GM10847 (cell line): Measurements from ENCODE around the gene TLN1.

ENCODE experiments used
- POLR2A ChIP-seq: IDR thresholded peaks from 2 replicates; pipeline ENCODE4 v1.6.1; 2011; ENCODE audit not compliant: insufficient read length; ENCODE audit errors: extremely low read depth

TLN1 gene, protein sequence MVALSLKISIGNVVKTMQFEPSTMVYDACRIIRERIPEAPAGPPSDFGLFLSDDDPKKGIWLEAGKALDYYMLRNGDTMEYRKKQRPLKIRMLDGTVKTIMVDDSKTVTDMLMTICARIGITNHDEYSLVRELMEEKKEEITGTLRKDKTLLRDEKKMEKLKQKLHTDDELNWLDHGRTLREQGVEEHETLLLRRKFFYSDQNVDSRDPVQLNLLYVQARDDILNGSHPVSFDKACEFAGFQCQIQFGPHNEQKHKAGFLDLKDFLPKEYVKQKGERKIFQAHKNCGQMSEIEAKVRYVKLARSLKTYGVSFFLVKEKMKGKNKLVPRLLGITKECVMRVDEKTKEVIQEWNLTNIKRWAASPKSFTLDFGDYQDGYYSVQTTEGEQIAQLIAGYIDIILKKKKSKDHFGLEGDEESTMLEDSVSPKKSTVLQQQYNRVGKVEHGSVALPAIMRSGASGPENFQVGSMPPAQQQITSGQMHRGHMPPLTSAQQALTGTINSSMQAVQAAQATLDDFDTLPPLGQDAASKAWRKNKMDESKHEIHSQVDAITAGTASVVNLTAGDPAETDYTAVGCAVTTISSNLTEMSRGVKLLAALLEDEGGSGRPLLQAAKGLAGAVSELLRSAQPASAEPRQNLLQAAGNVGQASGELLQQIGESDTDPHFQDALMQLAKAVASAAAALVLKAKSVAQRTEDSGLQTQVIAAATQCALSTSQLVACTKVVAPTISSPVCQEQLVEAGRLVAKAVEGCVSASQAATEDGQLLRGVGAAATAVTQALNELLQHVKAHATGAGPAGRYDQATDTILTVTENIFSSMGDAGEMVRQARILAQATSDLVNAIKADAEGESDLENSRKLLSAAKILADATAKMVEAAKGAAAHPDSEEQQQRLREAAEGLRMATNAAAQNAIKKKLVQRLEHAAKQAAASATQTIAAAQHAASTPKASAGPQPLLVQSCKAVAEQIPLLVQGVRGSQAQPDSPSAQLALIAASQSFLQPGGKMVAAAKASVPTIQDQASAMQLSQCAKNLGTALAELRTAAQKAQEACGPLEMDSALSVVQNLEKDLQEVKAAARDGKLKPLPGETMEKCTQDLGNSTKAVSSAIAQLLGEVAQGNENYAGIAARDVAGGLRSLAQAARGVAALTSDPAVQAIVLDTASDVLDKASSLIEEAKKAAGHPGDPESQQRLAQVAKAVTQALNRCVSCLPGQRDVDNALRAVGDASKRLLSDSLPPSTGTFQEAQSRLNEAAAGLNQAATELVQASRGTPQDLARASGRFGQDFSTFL (N-terminal part only)

DNA sequence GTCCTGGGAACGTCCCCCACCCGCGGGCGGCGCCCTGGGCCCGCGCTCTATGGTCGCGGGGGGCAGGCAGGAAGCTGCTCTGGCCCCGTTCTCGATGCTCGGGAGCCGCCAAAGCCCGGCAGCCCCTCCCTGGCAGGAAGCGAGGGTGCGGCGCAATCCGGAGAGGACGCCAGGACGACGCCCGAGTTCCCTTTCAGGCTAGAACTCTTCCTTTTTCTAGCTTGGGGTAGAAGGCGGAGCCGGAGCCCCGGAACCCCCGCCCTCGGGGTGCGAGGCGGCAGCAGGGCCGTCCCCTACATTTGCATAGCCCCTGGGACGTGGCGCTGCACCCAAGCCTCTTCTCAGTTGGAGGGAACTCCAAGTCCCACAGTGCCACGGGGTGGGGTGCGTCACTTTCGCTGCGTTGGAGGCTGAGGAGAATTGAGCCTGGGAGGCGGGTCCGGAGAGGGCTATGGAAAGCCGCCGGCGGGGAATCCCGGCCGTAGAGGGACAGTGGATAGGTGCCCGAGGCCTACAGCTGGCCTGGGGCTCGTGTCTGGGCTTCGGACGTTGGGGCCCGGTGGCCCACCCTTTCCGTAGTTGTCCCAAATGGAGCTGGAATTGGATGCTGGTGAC, at the start of gene TLN1, which contains the start of gene CREB3:
Gene TLN1, minus strand, starts transcription at position 11 of the 615 bp plus-strand sequence. CDS start 6,501 bp downstream, outside the sequence.
Gene CREB3, plus strand, starts transcription at position 482 of the 615 bp plus-strand sequence. Its CDS starts 107 bp downstream, at position 589.
- TF ChIP-seq POLR2A: peak; percentile 81

DNA sequence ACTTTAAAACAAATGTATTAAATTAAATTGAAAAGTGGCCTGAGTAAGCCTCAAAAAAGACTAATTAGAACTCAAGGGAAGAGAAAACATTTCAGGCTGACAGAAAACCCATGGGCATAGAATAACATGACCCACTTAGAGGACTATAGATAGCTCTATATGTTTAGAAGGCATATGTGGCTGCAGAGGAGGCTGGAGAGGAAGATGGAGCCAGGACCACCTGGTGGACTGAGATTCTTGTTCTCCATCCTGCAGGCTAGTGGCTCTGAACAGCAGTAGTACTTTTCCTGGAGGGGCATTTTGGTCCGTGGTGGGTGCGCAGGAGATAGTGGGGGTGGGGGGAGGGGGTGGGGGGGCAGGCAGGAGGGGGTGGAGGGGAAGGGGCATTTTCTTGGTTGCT, 49.1 kb upstream of the TLN1 start:
- no peak for TF ChIP-seq POLR2A

DNA sequence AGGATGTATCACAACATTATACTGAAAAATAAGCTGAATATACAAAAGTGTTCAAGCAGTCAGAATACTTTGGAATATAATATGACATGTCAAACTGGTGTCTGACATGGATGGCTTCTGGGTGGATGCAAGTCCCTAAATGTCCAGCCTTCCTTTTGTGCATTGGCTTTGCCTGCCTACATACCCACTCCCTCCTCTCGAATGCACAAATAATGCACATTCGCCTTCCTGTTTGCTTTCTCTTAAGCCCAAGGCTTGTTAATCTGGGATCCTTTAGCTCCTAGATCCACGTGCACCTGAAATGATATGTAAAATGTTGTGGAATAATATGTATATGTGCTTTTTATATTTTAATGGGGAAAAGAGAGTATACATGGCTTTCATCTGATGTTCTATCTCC, 46.5 kb upstream of the TLN1 start:
- TF ChIP-seq POLR2A: no peak

DNA sequence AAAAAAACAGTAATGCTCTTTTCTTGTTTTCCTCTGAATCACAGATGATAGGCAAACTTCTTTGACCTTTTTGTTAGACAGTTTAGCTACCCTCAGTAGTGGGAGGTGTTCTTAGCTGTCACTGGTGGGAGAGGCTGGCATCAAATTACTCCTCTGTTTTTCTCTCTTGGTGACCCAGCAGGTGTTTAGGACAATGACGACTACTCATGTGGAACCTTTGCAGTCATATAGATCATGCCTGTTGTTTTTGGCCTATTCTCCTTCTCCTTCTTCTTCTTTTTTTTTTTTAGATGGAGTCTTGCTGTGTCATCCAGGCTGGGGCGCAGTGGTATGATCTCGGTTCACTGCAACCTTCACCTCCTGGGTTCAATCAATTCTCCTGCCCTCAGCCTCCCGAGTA, 44.0 kb upstream of the TLN1 start:
- TF ChIP-seq POLR2A: no peak

DNA sequence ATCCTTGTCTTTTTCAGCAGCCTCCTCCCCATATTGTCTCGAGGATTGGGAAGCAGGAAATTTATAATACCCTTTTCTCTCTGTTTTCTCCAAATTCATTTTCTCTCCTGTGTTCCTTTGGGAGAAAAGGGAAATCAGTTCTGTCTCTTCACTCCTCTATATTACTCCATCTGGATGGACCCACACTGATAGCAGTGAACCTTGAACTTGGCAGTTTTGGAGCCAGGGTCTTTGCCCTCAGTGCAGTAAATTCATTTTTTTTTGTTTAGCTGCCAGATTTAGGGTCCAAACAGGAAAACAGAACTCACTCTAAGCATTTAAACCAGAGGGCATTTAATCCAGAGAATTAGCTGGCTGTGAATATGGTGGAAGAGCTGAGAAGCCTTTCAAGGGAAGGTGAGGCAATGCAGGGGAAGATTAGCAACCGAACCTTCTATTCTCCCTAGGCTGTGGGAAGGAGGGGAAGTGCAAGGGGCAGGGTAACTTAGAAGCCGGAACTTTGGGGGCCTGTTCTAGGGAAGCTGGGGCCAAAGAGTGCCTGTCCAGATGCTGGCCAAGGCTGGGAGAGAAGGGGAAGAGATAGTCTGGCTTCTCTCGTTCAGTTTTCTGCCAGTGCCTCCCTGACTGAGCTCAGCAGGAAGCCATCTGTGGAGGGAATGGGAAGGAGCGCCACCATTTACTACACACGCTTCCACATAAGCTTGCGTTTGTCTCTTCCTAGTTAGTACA, 43.1 kb upstream of the TLN1 start:
- TF ChIP-seq POLR2A: no peak

GRCh38 chr9:35771943-35772342, 39.9 kb upstream of the TLN1 start:
- TF ChIP-seq POLR2A: no peak

DNA sequence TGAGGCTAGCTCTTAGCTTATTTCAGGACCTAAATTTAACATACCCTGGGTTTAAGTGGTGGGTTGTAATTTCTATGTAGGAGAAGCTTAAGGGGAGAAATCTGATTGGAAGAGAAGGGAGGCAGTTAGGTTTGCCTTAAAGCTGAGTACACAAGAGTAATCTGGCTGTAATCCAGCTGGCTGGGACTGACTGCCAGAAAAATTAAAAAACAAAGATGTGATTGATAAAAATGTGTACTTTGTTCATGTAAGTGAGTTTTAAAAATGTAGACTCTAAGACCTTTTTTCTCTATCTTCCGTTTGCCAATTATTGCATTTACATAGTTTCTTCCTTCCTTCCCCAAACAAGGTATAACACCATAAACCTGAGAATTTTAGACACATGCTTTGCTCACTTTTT, 39.5 kb upstream of the TLN1 start:
- no peak for TF ChIP-seq POLR2A

DNA sequence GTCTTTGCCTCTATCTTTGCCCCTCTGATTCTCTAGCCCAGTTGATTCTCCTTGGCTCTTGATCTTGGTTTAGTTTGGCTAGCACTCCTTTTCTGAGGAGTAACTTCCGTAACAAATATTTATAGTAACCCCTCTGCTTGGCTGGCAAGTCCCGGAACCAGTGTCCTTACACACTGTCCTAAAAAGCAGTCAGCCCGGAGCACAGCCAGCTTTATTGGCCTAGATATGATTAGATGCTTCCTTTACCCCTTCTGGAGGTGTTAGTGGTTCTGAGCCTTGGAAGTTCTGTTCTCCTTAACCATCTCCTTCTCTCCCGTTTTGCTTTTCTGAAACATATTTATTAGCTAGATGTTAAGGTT, 39.1 kb upstream of the TLN1 start:
- TF ChIP-seq POLR2A: no peak

- TF ChIP-seq POLR2A: no peak
Measured at GRCh38 chr9:35769763-35770162, 37.8 kb upstream of the TLN1 start.

DNA sequence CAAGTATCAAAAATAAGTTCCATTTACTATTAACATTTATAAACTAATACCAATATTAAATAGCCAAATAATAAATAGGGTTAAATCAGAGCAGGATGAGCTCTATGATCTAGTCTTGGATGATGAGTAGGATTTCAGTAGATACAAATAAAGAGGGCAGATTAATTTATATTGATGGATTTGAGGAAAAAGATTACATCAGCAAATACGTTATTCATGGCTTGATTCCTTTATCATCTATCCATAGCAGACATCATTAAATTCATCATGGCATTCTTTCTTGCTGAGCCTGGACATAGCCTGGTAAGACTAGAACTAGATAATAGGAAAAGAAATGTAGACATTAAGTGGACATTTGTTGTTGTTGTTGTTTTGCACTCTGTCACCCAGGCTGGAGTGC, 35.5 kb upstream of the TLN1 start:
- no peak for TF ChIP-seq POLR2A

DNA sequence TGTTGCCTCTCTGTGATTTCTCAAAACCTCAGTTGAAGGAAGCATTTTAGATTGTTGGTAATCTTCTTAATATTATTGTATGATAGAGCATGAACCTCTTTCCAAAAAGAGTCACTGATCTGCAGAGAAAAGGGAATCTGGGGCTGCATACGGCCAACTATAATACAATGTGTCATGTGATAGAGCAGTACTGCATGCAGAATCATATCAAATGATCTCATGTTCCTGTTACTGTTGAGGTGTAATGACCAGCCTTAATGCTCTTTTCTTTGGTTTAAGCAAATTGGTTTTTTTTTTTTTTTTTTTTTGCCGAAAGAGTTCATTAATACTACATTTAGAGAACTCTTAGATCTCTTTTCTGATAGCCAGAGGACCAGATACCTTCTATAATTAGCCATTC, 35.0 kb upstream of the TLN1 start:
- no peak for TF ChIP-seq POLR2A

DNA sequence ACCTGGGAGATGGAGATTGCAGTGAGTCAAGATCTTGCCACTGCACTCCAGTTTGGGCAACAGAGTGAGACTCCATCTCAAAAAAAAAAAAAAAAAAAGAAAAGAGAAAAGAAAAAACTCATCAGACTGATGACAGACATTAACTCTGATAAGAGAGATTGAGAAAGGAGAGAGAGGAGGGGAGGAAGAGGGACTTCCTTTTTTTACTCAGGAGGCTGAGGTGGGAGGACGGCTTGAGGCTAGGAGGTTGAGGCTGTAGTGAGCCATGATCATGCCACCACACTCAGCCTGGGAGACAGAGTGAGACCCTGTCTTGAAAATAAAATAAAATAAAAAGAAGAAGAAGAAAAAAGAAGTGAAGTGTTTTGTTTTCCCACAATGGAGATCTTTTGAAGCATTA, 31.8 kb upstream of the TLN1 start:
- no peak for TF ChIP-seq POLR2A

- no peak for TF ChIP-seq POLR2A
Measured at GRCh38 chr9:35763181-35763580, 31.2 kb upstream of the TLN1 start.

- no peak for TF ChIP-seq POLR2A
Measured at GRCh38 chr9:35760651-35761050, 28.7 kb upstream of the TLN1 start.
